HEK293 (cell line): ENCODE results near the gene BCAS3.

Experiments
- CTCF ChIA-PET: fragments of 350-600 bp; formaldehyde crosslinking; extraction: SDS; loops from one replicate; lab custom pipeline; 2021; ENCODE audit warnings: antibody characterized with exemption; lab: Yijun Ruan, JAX
- POLR2A ChIA-PET: fragments of 300-600 bp; formaldehyde crosslinking; extraction: SDS; loops from one replicate; lab custom pipeline; 2020; ENCODE audit warnings: antibody characterized with exemption, inconsistent platforms; lab: Yijun Ruan, JAX
- H3K27ac ChIP-seq: fragments of 200-500 bp; sonication (Bioruptor generic); 2 replicates; pipeline ENCODE4 v1.5.1; 2014; ENCODE audit warnings: low read depth, low read length, control low read depth, inconsistent platforms; ENCODE audit errors: extremely low read depth
- H3K36me3 ChIP-seq, 2 experiments: fragments of 200-500 bp in 1 of 2; sonication (Bioruptor generic) in 1 of 2; 1 replicate in 1 of 2; 2 replicates in 1 of 2; pipeline ENCODE4 v1.5.1; 2014 to 2017; ENCODE audit warnings: inconsistent platforms in 2 of 2, low read length in 2 of 2; ENCODE audit not compliant: control insufficient read depth in 2 of 2, insufficient read depth in 1 of 2
- H3K4me1 ChIP-seq: fragments of 200-500 bp; sonication (Bioruptor generic); 2 replicates; pipeline ENCODE4 v1.5.1; 2014; ENCODE audit warnings: mild to moderate bottlenecking, low read length, inconsistent platforms; ENCODE audit not compliant: control insufficient read depth, insufficient read depth
- H3K4me3 ChIP-seq: 2 replicates; pipeline ENCODE4 v1.5.1; 2011; ENCODE audit warnings: low read depth, mild to moderate bottlenecking, control low read depth, low read length, moderate library complexity
- H3K9me3 ChIP-seq: fragments of 200-500 bp; sonication (Bioruptor generic); 2 replicates; pipeline ENCODE4 v1.5.1; 2014; ENCODE audit warnings: low read depth, low read length, inconsistent platforms; ENCODE audit not compliant: control insufficient read depth, insufficient read depth
- FEZF1 ChIP-seq: fragments of 450-650 bp; formaldehyde crosslinking; IDR thresholded peaks from 2 replicates; pipeline ENCODE4 v1.5.1; 2016; ENCODE audit warnings: missing biosample characterization, missing genetic modification characterization
- GLIS1 ChIP-seq: fragments of 450-650 bp; formaldehyde crosslinking; IDR thresholded peaks from 2 replicates; pipeline ENCODE4 v1.5.1; 2016; ENCODE audit warnings: missing biosample characterization, missing genetic modification characterization
- KLF9 ChIP-seq: fragments of 450-650 bp; formaldehyde crosslinking; IDR thresholded peaks from 2 replicates; pipeline ENCODE4 v1.5.1; 2016; ENCODE audit warnings: missing biosample characterization, missing genetic modification characterization, low read depth
- PRDM1 ChIP-seq: fragments of 450-650 bp; formaldehyde crosslinking; IDR thresholded peaks from 2 replicates; pipeline ENCODE4; 2016; ENCODE audit warnings: missing biosample characterization, missing genetic modification characterization
- TRIM28 ChIP-seq: IDR thresholded peaks from 2 replicates; pipeline ENCODE4 v1.6.1; 2011; ENCODE audit warnings: low read length, control low read depth, borderline replicate concordance
- ZBTB48 ChIP-seq: fragments of 450-650 bp; formaldehyde crosslinking; IDR thresholded peaks from 2 replicates; pipeline ENCODE4 v1.5.1; 2016; ENCODE audit warnings: missing biosample characterization, missing genetic modification characterization
- ZBTB8A ChIP-seq: fragments of 450-650 bp; formaldehyde crosslinking; IDR thresholded peaks from 2 replicates; pipeline ENCODE4 v1.5.1; 2016; ENCODE audit warnings: missing biosample characterization, missing genetic modification characterization
- ZEB2 ChIP-seq: fragments of 450-650 bp; formaldehyde crosslinking; IDR thresholded peaks from 2 replicates; pipeline ENCODE4 v1.5.1; 2016; ENCODE audit warnings: missing biosample characterization, missing genetic modification characterization
- ZNF132 ChIP-seq: fragments of 450-650 bp; formaldehyde crosslinking; IDR thresholded peaks from 2 replicates; pipeline ENCODE4 v1.5.1; 2017; ENCODE audit warnings: missing biosample characterization, missing genetic modification characterization, borderline replicate concordance
- ZNF133 ChIP-seq: fragments of 450-650 bp; formaldehyde crosslinking; IDR thresholded peaks from 2 replicates; pipeline ENCODE4 v1.5.1; 2016; ENCODE audit warnings: missing biosample characterization, missing genetic modification characterization
- ZNF169 ChIP-seq: fragments of 450-650 bp; formaldehyde crosslinking; IDR thresholded peaks from 2 replicates; pipeline ENCODE4 v1.5.1; 2016; ENCODE audit warnings: missing biosample characterization, missing genetic modification characterization
- ZNF292 ChIP-seq: fragments of 450-650 bp; formaldehyde crosslinking; IDR thresholded peaks from 2 replicates; pipeline ENCODE4 v1.5.1; 2016; ENCODE audit warnings: low read depth, missing biosample characterization, missing genetic modification characterization, borderline replicate concordance
- ZNF341 ChIP-seq: fragments of 450-650 bp; formaldehyde crosslinking; IDR thresholded peaks from 2 replicates; pipeline ENCODE4; 2016; ENCODE audit warnings: low read depth, missing biosample characterization, missing genetic modification characterization
- ZNF354C ChIP-seq: fragments of 450-650 bp; formaldehyde crosslinking; IDR thresholded peaks from 2 replicates; pipeline ENCODE4 v1.5.1; 2016; ENCODE audit warnings: missing biosample characterization, missing genetic modification characterization, low read depth, borderline replicate concordance
- ZNF37A ChIP-seq: fragments of 450-650 bp; IDR thresholded peaks from 2 replicates; pipeline ENCODE4 v1.5.1; 2018; ENCODE audit warnings: missing biosample characterization, missing genetic modification characterization
- ZNF394 ChIP-seq: fragments of 450-650 bp; formaldehyde crosslinking; IDR thresholded peaks from 2 replicates; pipeline ENCODE4 v1.5.1; 2016; ENCODE audit warnings: missing biosample characterization, missing genetic modification characterization, mild to moderate bottlenecking, moderate library complexity, borderline replicate concordance
- ZNF664 ChIP-seq: fragments of 450-650 bp; formaldehyde crosslinking; IDR thresholded peaks from 2 replicates; pipeline ENCODE4 v1.5.1; 2016; ENCODE audit warnings: missing biosample characterization, missing genetic modification characterization
- ZNF701 ChIP-seq: fragments of 450-650 bp; formaldehyde crosslinking; IDR thresholded peaks from 2 replicates; pipeline ENCODE4 v1.5.1; 2016; ENCODE audit warnings: missing biosample characterization, missing genetic modification characterization
- ZXDB ChIP-seq: fragments of 450-650 bp; formaldehyde crosslinking; IDR thresholded peaks from 2 replicates; pipeline ENCODE4 v1.5.1; 2016; ENCODE audit warnings: missing biosample characterization, missing genetic modification characterization
- TF ChIP-seq, protein P1 (sequence below): fragments of 450-650 bp; formaldehyde crosslinking; IDR thresholded peaks from 2 replicates; pipeline ENCODE4 v1.5.1; 2016; ENCODE audit warnings: missing biosample characterization, missing genetic modification characterization
- TF ChIP-seq, protein P2 (sequence below): fragments of 450-650 bp; formaldehyde crosslinking; IDR thresholded peaks from 2 replicates; pipeline ENCODE4 v1.5.1; 2016; ENCODE audit warnings: missing biosample characterization, missing genetic modification characterization
- TF ChIP-seq, protein P3 (sequence below): fragments of 450-650 bp; formaldehyde crosslinking; IDR thresholded peaks from 2 replicates; pipeline ENCODE4 v1.5.1; 2016; ENCODE audit warnings: missing biosample characterization, missing genetic modification characterization
- TF ChIP-seq, protein P4 (sequence below): fragments of 450-650 bp; formaldehyde crosslinking; IDR thresholded peaks from 2 replicates; pipeline ENCODE4 v1.5.1; 2017; ENCODE audit warnings: missing biosample characterization, missing genetic modification characterization

Gene BCAS3

DNA sequence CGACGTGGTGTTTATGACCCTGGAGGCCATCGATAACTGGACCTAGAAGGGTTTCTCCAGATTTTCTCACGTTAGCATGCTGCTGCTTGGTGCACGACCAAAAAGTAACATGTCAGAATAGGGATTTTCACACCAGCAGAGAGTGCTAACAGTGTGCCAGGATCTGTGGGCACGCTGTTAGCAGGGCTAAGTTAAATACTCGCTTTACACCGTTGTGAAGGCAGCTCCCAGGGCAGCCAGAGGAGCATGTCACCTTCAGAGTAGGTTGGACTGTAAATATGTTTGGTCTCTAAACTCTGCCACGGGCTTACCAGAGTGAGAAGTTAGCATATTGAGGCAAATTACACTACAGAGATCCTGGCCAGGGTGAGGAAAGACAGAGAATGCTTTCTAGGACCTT lies 608.8 kb downstream of the BCAS3 start:
- no peak for TF ChIP-seq ZNF37A (tag by site-specific recombination)
- TF ChIP-seq FEZF1 = no peak
- no peak for TF ChIP-seq ZNF292 (tag by site-specific recombination)
- TF ChIP-seq PRDM1 = no peak
- no peak for TF ChIP-seq ZNF132
- TF ChIP-seq ZNF664 (tag by site-specific recombination) = no peak
- TF ChIP-seq, protein P1, sequence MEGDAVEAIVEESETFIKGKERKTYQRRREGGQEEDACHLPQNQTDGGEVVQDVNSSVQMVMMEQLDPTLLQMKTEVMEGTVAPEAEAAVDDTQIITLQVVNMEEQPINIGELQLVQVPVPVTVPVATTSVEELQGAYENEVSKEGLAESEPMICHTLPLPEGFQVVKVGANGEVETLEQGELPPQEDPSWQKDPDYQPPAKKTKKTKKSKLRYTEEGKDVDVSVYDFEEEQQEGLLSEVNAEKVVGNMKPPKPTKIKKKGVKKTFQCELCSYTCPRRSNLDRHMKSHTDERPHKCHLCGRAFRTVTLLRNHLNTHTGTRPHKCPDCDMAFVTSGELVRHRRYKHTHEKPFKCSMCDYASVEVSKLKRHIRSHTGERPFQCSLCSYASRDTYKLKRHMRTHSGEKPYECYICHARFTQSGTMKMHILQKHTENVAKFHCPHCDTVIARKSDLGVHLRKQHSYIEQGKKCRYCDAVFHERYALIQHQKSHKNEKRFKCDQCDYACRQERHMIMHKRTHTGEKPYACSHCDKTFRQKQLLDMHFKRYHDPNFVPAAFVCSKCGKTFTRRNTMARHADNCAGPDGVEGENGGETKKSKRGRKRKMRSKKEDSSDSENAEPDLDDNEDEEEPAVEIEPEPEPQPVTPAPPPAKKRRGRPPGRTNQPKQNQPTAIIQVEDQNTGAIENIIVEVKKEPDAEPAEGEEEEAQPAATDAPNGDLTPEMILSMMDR (tag by site-specific recombination) = no peak
- TF ChIP-seq, protein P2, sequence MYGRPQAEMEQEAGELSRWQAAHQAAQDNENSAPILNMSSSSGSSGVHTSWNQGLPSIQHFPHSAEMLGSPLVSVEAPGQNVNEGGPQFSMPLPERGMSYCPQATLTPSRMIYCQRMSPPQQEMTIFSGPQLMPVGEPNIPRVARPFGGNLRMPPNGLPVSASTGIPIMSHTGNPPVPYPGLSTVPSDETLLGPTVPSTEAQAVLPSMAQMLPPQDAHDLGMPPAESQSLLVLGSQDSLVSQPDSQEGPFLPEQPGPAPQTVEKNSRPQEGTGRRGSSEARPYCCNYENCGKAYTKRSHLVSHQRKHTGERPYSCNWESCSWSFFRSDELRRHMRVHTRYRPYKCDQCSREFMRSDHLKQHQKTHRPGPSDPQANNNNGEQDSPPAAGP (tag by site-specific recombination) = no peak
- no peak for TF ChIP-seq ZXDB
- no peak for TF ChIP-seq ZNF354C
- no peak for TF ChIP-seq ZNF133 (tag by site-specific recombination)
- no peak for TF ChIP-seq ZNF394 (tag by site-specific recombination)
- TF ChIP-seq, protein P3, sequence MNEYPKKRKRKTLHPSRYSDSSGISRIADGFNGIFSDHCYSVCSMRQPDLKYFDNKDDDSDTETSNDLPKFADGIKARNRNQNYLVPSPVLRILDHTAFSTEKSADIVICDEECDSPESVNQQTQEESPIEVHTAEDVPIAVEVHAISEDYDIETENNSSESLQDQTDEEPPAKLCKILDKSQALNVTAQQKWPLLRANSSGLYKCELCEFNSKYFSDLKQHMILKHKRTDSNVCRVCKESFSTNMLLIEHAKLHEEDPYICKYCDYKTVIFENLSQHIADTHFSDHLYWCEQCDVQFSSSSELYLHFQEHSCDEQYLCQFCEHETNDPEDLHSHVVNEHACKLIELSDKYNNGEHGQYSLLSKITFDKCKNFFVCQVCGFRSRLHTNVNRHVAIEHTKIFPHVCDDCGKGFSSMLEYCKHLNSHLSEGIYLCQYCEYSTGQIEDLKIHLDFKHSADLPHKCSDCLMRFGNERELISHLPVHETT (tag by site-specific recombination) = no peak
- no peak for TF ChIP-seq ZNF701
- POLR2A ChIA-PET = no interaction called here
- Histone ChIP-seq H3K4me1 (peaks cover 25% of the 10 kb centered on the region), H3K27ac (no peak overlapping the region), H3K4me3 (no peak overlapping the region), H3K9me3 (no peaks in the 10 kb centered on the region), H3K36me3 (no peaks in the 10 kb centered on the region)
- CTCF ChIA-PET = interaction anchor here (1.0 kb wide), 1 partner anchor 79 kb away, joined by 4 read pairs; no protein-coding TSS in a partner anchor

DNA sequence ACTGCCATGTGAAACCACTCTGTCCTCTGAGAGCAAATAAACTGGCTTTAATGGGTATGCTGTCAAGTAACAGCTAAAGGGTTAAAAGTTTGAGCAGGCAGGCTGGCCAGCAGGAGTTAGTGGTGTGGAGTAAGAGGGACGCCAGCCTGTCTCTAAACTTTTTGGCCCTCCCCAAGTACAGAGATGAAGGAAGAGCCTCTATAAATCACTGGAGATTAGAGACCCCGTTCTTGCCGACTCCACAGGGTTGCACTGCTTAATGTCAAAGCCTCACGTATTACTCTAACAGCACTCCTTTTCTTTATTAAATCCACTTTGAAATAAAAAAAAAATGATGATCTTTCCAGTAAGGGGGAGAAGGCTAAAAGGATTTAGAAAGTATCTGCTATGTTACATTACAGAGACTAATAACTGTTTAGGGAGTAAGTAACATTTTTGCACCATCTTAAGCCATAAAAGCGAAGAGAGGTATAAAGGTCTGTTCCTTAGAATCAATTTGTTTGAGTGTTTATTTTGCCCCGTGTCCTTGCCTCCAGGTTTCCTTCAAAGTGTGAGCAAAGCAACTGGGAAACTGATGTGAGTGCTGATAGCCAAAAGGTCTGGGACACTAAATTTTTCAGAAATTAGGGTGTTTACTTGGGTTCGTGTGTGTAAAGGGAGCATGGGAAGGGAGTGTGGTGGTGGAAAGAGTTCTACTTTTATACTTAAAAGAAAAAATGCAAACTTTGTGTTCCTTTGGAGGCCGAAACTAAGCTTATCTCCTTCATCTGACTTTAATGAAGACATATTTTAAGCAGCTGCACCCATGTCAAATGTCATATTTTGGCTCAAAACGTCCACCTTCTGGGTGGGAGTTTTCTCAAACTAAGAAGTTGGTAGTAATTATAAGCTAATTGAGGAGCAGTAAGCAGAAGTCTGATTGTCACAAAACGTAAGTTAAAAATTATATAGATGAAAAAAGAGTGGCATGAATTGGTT lies 612.0 kb downstream of the BCAS3 start:
- Histone ChIP-seq H3K36me3 (no peaks in the 10 kb centered on the region), H3K9me3 (no peaks in the 10 kb centered on the region), H3K27ac (peak overlapping the region; percentile 19; the same call in 1 of the 2 replicates), H3K4me1 (peaks cover 27% of the 10 kb centered on the region), H3K4me3 (no peak overlapping the region)
- 0 out of 2 replicates have a peak, but pooled peaks have one; percentile 26 for TF ChIP-seq TRIM28
- TF ChIP-seq KLF9 (tag by site-specific recombination) = no peak
- TF ChIP-seq ZNF341 (tag by site-specific recombination) = peak; percentile 74; the same call in 1 of the 2 replicates
- no peak for TF ChIP-seq ZEB2 (tag by site-specific recombination)
- TF ChIP-seq ZBTB8A (tag by site-specific recombination) = 0 out of 2 replicates have a peak, but pooled peaks have one; percentile 12
- 0 out of 2 replicates have a peak, but pooled peaks have one; percentile 47 for TF ChIP-seq GLIS1 (tag by site-specific recombination)
- TF ChIP-seq, protein P4, sequence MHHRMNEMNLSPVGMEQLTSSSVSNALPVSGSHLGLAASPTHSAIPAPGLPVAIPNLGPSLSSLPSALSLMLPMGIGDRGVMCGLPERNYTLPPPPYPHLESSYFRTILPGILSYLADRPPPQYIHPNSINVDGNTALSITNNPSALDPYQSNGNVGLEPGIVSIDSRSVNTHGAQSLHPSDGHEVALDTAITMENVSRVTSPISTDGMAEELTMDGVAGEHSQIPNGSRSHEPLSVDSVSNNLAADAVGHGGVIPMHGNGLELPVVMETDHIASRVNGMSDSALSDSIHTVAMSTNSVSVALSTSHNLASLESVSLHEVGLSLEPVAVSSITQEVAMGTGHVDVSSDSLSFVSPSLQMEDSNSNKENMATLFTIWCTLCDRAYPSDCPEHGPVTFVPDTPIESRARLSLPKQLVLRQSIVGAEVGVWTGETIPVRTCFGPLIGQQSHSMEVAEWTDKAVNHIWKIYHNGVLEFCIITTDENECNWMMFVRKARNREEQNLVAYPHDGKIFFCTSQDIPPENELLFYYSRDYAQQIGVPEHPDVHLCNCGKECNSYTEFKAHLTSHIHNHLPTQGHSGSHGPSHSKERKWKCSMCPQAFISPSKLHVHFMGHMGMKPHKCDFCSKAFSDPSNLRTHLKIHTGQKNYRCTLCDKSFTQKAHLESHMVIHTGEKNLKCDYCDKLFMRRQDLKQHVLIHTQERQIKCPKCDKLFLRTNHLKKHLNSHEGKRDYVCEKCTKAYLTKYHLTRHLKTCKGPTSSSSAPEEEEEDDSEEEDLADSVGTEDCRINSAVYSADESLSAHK (tag by site-specific recombination) = no peak
- peak; percentile 91 for TF ChIP-seq ZBTB48 (tag by site-specific recombination)
- no peak for TF ChIP-seq ZNF169 (tag by site-specific recombination)
- ChIA-PET POLR2A (interaction anchor here (0.9 kb wide), 1 partner anchor 208 kb away, joined by 3 read pairs; no protein-coding TSS in a partner anchor), CTCF (interaction anchor here (0.7 to 1.7 kb wide), 3 partner anchors 9 to 145 kb away, joined by 5 to 8 read pairs (median 5); no protein-coding TSS in a partner anchor)
